GM11168 (cell line): Measurements from ENCODE around the gene CNNM1.

Source experiments
- in situ Hi-C: fragments of 300-500 bp; cut with MboI; formaldehyde crosslinking; loops from one replicate; pipeline ENCODE4 v1.12.0; 2022; ENCODE audit warnings: low sequenced_read_pairs; ENCODE audit not compliant: unreplicated experiment

The CNNM1 gene

DNA sequence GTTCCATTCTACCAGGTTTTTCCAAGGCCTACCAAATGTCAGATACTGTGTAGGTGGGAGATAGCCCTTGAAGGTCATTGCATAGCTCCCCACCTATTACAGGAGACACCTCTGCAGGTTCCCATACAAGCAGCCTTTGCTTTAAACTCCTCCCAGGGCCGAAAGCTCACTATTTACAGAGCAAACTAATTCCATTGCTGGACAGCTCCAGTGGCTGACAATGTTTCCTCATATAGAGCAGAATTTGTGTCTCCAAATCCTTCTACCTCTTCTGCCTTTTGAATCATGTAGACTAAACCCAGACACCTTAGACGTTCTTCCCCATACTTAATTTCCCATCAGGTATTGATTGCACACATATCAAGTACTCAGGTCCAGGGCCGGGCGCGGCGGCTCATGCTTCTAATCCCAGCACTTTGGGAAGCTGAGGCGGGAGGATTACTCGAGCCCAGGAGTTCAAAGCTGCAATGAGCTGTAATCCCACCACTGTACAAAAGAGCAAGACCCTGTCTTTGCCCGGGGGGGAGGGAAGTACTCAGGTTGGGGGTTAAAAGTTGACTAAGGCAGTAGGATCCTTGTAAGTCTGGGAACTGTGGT is 2.1 kb downstream of the CNNM1 start:
- in situ Hi-C loops = no loop called here

DNA sequence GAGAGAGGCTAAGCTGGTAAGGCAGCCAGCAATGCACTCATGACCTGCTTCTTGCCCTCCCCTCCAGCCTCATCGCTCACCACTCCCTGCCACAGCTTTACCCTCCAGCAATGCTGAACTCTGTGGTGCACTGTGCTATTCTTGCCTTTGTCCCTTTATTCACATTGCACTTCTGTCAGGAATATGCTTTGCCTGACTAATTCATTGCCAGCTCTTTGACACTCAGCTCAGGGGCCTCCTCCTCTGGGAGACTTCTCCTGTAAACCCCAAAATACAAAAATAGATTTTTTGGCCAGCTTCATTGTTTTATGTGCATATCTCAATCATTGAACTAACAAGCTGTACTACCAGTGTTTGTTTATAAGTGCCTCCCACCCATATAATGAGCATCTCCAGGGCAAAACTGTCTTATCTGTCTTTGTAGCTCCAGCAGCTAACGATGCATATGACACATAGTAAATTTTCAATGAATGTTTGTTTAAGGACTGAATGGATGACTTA is 8.2 kb downstream of the CNNM1 start:
- in situ Hi-C loops = no loop called here

DNA sequence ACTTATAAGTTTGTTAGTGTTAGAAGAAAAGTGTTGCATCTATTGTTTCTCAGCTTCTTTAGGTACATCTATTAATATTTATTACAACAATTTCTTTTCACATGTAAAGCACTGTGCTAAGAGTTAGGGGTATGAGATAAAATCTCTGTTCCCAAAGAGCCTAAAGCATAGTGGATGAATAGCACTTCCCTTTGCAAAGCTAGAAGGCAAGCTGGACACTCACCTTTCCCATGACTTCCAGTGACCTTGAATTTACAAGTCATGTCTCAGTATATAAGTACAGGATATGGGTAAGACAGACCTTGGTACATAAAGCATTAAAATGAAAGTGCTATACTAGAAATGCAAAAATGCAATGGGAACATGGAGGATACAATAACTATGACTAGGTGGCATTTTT is 8.7 kb downstream of the CNNM1 start:
- in situ Hi-C loops = no loop called here

DNA sequence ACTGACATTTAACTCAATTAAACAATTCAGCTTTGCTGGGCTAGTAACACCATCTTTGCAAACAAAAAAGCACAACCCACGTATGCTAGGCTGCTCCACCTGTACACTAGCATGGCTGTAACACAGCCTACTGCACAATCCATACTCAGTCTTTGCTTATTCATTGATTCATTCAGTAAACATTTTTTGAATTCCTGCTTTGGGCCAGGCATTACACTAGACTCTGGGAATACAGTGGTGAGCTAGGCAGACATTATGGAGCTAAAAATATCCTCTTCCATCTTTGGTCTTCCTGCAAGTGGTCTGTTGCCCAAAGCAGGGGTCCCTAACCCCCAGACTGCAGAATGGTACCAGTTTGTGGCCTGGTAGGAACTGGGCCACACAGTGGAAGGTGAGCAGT is 9.9 kb downstream of the CNNM1 start:
- in situ Hi-C loops = no loop called here

DNA sequence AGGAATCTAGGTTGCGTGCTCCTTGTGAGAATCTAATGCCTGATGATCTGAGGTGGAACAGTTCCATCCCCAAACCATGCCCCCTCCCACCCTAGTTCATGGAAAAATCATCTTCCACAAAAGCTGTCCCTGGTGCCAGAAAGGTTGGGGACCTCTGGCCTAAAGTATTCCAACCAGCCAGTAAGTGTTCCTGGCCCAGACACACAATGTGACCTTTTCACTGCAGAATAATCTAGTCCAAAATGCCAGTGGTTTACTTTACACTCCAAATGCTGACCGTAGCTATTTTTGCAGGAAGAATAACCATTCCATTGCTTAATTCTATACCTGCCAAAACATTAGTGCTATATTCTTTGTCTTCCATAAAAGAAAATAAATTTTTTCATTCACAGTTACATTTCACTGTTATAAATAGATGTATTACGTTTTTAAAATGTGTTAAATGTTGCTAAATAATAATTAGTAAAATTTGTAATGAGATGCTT is 10.4 kb downstream of the CNNM1 start:
- in situ Hi-C loops = no loop called here

DNA sequence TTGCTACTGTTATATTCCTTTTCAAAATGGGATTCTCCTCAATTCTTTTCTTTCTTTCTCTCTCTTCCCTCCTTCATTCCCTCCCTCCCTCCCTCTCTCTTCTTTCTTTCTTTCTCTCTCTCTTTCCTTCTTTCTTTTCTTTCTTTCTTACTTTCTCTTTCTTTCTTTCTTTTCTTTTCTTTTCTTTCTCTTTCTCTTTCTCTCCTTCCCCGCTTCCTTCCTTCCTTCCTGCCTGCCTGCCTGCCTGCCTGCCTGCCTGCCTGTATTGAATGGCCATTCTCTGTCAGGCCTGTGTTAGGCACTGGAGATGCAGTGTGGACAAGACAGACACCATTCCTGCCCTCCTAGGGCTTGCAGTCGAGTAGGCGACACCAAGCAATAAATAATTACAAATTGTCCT is 11.5 kb downstream of the CNNM1 start:
- in situ Hi-C loops = no loop called here

DNA sequence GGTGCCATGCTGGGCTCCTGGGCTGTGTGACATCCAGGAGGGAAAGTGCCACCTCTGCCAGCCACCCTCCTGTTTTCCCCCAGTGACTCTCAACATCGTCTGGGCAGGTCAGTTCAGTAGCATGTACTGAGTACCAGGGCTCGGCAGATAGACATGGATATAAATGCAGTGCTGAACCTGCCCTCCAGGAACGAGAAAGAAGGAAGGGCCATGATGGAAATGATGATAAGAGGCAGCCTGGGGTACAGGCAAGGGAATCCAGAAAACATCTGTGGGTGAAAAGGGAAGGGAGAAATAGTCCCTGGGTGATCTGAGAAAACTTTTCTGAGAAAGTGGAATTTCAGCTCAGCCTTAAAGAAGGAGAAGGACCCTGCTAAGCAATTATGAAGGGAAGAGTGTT is 12.1 kb downstream of the CNNM1 start:
- in situ Hi-C loops = no loop called here

DNA sequence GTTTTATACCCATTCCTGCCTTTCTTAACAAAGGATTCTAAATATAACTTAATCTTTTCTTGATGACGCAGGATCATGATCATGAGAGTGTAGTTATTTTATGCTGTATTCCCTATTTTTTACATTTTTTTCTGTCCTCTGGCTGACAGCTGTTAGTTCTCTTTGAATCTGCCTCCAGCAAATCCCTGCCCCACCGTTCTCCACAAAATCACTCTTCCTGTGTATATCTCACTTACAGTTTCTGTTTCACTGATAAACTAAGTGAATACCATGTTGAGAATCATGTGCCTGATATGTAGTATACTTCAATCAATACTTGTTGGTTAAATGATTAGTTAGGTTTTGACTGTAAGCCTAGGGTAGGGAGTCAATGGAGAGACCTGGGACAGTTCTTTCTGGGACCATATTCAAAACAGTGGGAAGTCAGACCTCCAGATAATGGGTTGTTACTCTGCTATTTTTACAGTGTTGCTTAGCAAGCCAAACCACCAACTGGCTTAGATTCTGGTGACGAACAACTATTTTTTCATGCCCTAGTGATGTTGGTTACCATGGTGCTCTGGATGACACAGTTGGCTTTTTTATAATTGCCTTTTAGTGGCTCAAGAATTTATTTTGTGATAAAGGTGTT is 12.8 kb downstream of the CNNM1 start:
- in situ Hi-C loops = no loop called here

DNA sequence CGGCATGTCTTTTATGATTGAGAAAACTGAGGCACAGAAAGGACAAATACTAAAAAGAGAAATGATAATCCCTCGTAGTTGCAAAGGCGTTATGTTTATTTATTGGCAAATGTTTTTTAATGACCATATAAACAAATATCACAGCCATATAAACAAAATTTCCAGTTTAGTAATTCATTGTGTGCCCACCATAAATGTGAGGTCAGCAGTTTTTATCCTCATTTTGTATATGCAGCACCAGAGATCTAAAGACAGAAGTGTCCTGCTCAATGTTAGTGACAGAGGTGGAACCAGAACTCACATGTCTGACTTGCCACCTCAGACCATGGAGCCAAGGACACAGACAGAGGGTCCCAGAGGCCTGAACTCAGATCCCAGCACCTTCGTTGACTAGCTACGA is 14.1 kb downstream of the CNNM1 start:
- in situ Hi-C loops = no loop called here

DNA sequence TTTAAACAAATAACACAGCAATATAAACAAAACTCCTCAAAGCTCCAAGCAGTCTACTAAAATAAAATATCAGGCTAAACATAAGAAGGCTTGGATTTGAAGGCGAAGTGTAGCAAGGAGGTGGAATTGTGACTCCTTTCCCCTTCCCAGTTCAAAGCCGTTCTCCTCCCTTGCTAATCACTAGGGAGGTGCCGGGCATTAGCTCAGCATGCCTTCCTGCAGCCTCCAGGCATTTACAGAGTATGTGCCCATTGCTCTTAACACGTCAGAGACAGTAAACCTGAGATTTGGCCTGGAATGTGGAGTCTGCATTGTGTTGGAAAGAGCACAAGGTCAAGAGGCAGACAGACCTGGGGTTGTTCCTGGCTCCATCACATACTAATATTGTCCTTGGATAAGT is 15.6 kb downstream of the CNNM1 start:
- in situ Hi-C loops = no loop called here

DNA sequence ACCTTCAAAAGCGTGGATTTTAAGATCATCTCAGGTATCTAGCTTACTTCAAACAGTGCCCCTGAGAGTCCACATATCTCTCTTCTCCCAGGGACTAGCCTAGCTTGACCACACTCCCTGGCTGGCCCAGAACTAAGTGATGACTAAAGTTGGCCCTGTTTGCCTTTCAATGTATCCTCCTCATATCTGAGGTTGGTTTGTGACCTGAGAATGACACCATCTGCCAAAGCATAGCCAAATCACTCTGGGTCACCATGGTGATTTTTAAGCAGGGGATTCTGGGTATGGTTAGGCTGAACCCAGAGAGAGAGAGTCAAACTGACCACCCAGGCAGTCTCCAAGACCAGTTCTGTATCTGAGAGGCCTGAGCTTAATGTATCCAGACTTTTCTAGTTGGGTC is 16.2 kb downstream of the CNNM1 start:
- in situ Hi-C loops = no loop called here

DNA sequence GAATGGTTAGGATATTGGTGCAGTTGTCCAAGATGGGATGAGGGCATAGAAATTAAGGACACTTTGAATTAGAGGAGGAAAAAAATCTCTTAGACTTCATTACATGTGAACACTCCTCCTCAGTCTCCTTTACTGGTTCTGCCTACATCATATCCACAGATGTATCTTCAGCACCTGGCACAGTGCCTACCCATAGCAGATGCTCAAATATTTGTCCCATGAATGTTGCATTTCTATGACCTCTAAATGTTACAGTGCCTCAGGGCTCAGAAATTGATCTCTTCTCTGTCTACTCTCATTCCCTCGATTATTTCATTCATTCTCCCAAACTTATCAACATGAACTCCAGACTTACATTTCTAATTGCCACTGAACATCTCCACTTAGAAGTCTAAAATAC is 17.1 kb downstream of the CNNM1 start:
- in situ Hi-C loops = no loop called here

DNA sequence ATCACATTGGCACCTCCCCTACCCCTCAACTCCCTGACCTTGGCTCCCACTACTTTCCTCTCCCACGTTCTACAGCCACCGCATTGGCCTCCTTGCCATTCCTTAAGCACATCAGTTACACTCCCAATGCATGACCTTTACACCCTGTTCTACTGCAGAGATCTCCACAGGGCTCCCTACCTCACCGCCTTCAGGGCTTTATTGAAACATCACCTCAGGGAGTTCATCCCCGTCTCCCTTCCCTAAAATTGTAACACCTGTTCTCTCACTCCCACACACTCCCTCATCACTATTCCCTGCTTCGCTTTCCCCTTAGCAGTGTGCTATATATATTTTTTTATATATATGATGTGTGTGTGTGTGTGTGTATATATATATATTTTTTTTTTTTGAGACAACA is 18.5 kb downstream of the CNNM1 start:
- in situ Hi-C loops = no loop called here

DNA sequence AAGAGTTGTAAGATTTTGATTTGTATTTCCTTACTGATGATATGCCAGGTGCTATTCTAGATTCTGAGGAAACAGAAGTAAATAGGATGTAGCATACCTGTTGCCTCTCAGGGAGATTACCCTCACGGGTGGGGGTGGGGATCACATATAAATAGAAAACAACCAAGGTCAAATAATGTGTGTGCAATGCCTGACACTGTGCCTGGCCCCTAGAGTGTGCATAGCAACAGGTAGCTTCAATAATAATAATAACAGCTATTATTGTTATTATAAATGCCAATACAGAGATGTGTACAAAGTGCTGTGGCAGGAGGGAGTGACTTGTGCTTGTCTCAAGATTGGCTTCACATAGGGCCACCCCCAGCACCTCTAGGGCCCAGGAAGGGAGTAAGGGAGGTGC is 24.0 kb downstream of the CNNM1 start:
- in situ Hi-C loops = no loop called here

DNA sequence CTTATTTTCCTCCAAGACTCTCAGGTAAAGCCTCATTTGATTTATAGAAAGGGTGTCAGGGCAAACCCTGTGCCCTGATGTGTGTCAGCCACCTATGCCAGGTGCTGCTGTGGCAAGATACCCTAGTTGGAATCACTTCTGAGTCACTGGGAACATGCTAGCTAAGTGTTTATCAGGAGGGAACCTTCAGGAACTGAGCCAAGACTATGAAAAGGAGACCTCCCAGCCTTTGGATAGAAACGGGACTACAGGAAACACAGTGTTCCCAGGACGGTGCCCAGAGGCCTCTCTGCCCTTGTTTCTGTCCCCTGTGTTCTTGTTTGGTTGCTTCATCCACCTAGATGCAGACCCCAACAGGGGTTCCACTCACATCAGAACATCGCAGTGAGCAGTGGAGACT is 28.5 kb downstream of the CNNM1 start:
- in situ Hi-C loops = no loop called here

DNA sequence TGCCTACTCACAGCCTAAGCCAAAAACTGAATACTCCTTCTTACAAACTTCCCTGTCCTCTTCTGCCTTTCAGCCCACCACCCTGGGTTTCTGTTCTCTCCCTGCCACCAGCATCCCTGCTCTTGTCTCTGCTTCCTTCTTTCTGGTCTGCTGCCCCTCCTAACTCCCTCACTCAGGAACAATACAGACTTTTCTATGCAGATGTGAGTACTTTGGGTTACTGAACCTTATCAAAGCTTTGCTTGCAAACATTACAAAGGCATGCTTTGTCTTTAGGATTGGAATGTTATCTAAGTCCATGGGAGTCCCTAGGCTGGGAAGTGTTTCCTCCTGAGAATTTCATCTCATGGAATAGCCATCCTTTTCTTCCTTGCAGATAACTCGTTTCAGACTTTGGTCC is 28.9 kb downstream of the CNNM1 start:
- in situ Hi-C loops = no loop called here

DNA sequence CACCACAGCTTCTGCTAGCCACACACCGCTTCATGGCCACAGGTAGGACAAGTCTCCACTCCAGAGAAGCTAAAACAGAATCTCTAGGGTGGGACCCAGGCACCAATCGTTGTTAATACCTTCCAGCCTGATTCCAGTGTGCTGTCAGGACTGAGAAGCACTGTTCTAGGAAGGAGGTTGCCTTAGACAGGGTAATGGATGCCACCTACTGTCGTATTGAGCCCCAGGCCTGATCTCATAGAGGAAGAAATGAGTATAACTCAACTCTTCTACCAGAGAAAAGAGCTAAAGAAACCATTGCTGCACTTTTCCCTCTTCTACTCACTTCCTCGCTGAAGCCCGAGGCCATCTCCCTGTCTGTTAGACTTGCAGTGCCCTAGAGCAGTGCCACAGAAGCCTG is 31.8 kb downstream of the CNNM1 start:
- in situ Hi-C loops = no loop called here

DNA sequence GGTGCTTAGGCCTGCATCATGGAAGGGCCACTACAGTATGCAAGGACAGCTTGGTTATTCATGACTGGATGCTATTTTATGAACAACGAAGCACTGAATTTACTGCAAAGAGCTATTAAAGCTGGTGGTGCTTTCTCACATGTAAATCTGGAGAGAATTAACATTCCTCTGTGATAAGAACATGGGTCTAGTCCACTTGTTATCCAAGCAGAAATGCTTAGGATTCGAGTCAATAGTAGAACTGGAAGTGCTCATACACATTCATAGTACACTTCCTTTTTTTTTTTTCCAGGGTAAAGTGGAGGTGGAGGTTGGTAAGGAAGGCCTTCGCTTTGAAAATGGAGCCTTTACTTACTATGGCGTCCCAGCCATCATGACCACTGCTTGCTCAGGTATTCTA is 35.0 kb downstream of the CNNM1 start:
- in situ Hi-C loops = no loop called here

DNA sequence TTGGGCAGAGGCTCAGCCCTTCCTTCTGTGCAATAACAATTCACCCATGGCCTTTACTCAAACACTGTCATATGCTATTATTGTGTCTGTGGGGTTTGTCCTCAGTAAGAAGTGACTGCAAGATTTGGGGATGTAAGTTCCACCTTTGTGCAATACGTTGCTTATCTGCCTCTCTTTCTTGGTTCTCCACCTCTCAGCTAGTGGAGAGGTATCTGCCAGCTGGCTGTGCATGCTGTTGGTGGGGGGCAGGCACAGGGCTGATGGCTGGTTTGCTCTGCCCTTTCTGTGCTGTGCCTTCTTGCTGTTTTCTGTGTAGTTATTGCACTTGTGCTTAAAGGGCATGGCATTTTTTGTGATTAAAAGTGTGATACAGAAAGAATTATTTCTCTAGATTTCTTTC is 36.2 kb downstream of the CNNM1 start:
- in situ Hi-C loops = no loop called here

DNA sequence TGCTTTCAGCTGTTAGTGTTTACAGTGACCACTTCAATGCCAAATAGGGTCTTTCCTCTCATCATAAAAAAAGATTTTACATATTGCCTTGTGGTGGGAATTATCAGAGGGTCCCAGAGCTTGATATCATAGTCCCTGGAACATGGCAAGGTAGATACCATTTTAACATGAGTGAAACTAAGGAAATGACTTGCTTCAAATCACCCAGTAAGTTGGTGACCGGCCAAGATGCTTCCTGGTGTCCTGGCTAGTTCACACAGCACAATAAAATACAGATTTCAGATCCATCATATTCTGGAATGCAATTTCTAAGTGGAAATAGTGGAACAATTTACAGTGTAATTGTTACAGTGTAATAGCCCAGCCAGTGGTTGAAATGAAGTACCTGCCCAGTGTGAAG is 36.6 kb downstream of the CNNM1 start:
- in situ Hi-C loops = no loop called here

DNA sequence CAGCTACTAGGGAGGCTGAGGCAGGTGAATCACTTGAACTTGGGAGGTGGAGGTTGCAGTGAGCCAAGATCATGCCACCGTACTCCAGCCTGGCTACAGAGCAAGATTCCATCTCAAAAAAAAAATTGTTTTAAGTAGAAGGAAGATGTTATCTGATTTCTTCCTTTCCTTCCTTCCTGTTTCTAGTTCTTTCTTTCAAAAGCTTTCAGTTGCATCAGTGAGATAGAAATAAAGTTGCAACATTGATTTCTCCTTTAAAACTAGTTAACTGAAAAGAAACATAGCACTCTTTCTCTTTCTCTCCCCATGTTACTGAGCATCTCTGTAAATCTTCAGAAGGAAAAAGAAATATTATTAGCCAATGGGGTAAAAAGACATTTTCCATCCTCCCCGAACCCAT is 37.5 kb downstream of the CNNM1 start:
- in situ Hi-C loops = no loop called here

DNA sequence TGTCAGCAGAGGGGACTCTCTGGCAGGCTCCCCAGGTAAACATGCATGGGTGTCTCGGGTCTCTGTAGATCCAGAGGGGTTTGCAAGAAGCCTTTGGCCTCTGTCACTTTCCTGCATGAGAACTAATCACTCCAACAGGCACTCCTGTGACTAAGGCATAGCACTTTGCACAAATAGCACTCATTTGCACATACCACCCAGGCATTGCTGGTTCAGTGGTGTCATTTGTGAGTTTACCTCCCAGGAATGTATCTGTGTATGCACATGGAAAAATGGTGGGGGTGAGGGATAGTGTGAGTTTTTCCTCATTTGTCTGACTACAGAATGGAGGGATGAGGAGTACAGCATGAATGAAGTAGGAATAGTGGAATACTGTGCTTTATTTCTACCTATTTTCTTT is 39.5 kb downstream of the CNNM1 start:
- in situ Hi-C loops = no loop called here
